Cardiac fibroblast (primary cell): Measurements from ENCODE around the gene ENTPD7.

Source experiments
- DNase-seq, 2 donors: peaks; one replicate each; pipeline versions ENCODE4 v3.0.0 to v3.0.0-alpha.2; 2010; ENCODE audit warnings: low read depth in 2 of 2
- H3K4me3 ChIP-seq, 2 donors: replicated peaks in 1 of 2; 1 replicate in 1 of 2; 2 replicates in 1 of 2; pipeline ENCODE4 v1.5.1; 2011; ENCODE audit warnings: low read depth in 2 of 2, low read length in 2 of 2, mild to moderate bottlenecking in 2 of 2, moderate library complexity in 1 of 2
- CTCF ChIP-seq: IDR thresholded peaks from one replicate; pipeline ENCODE4 v1.5.1; 2011; ENCODE audit warnings: low read depth, mild to moderate bottlenecking, low read length, inconsistent platforms

Gene ENTPD7

GRCh38 chr10:99682032-99682431 lies 22.7 kb downstream of the ENTPD7 start:
- TF ChIP-seq CTCF, result no peak
- DNase-seq, result no peak
- H3K4me3 ChIP-seq, result no peak overlapping the region

DNA sequence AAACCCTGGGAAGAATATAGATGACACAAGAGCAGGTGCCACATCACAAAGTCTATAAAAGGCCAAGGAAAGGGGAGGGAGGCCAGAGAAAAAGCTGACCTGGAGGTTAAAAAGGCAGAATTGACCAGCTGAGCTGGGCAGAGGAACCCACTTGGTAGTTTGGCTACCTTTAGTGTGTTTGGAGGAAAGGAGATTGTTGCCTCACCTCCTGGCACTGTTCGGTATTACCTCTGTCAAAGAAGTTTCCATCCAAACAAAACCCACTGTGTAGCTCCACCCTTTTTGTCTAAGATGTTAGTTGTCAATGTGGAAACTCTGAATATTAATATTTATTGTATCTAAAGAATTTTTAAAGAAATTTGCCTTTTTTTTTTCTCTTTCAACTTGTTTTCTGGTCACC lies 23.4 kb downstream of the ENTPD7 start:
- DNase-seq, result peak in 1 of 2 donors; percentile 2
- H3K4me3 ChIP-seq, result no peak overlapping the region
- TF ChIP-seq CTCF, result peak; percentile 11

DNA sequence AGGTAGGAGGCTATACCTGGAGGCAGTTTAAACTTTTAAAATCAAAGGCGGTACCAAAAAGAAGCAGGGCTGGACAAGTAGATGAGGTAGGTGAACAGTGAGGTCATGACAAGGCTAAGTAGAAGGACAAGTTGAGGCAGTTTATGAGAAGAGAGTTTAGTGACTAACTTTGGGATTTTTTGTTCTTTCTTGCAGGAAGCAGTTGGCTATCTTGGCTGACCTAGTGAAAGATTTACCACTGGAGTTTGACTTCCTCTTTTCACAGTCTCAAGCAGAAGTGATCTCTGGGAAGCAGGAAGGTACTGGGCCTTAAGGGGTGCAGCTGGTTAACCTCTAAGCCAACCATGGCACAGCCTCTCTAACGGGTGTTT lies 26.3 kb downstream of the ENTPD7 start:
- DNase-seq, result no peak
- H3K4me3 ChIP-seq, result no peak overlapping the region
- TF ChIP-seq CTCF, result no peak

DNA sequence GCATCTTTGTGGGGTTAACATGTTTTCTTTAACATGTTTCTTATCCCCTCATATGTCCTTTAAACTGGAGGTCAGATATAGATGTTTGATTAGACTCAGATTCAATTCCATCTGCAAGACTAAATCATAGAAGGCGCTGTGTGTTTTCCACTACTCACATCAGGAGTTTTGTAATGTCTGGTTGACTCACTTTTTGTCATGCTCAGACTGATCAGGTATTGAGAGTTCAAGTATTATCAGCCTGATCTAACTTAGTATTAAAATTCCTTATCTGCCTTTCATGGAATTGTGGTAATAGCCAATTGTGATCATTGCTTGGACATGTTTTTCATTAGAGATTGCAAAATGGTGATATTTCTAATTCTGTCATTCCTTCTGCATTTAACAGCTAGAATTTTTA lies 30.2 kb downstream of the ENTPD7 start:
- no peak overlapping the region for H3K4me3 ChIP-seq
- peak in 1 of 2 donors; percentile 21 for DNase-seq
- no peak for TF ChIP-seq CTCF

DNA sequence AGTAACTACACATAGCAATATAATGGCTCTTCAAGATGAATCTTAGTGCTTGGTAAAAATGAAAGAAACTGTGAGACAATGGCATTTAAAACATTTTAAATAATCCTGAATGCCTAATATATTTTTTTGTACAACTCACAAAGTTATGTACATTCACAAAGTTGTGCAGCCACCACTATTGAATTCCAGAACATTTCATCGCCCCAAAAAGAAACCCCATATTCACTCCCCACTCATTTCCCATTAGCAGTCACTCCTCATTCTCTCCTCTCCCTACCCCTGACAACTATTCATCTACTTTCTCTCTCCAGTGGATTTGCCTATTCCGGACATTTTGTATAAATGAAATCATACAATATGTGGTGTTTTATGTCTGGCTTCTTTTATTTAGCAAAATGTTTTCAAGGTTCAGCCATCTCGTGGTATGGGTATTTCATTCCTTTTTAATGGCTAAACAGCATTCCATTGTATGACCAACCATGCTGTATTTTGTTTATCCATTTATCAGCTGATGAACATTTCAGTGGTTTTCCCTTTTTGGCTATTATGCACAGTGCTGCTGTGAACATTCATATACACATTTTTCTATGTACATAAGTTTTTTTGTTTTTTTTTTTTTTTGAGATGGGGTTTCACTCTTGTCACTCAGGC lies 34.7 kb downstream of the ENTPD7 start:
- peak; percentile 21 to 77 for DNase-seq
- no peak for TF ChIP-seq CTCF

DNA sequence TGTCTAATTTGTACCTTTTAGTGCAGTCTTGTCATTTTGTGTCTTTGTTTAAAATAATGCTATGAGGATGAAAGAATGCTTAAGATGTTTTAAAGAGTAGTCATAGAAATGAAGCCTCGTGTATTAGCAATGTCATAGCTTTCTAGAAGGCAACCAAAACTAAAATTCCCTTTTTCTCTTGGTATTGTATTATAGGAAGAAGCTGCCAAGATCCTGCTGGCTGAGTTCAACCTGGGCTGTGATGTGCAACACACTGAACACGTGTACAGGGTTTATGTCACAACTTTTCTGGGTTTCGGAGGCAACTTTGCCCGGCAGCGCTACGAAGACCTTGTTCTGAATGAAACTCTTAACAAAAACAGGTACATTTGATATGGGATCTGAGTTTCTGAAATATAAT lies 36.5 kb downstream of the ENTPD7 start:
- no peak overlapping the region for H3K4me3 ChIP-seq
- peak in 1 of 2 donors; percentile 28 for DNase-seq
- no peak for TF ChIP-seq CTCF

More for the DNA sequence above, 34.7 kb downstream of the ENTPD7 start:
- H3K4me3 ChIP-seq, result no peak overlapping the region

DNA sequence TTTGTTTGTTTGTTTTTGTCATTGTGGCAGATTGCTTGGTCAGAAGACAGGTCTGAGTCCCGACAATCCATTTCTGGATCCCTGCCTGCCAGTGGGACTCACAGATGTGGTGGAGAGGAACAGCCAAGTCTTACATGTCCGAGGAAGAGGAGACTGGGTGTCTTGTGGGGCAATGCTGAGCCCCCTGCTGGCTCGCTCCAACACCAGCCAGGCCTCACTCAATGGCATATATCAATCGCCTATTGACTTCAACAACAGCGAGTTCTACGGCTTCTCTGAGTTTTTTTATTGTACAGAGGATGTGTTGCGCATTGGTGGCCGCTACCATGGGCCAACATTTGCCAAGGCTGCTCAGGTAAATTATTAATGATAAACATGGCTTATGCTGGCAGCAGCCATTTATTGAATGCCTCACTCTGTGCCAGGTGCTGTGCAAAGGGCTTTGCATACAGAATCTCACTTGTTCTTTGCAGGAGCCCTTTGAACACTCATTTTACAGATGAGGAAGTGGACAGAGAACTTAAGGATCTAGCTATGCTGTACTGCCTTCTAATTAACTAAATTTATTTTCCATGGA lies 39.3 kb downstream of the ENTPD7 start:
- TF ChIP-seq CTCF, result no peak
- DNase-seq, result peak in 1 of 2 donors; percentile 8
- H3K4me3 ChIP-seq, result no peak overlapping the region
